Measurements from ENCODE around the gene BMAL2.

The BMAL2 gene

GRCh38 chr12:27330846-27331245 lies 1.8 kb upstream of the BMAL2 start:
- DNase-seq = no peak

GRCh38 chr12:27331291-27331926 lies 1.2 kb upstream of the BMAL2 start:
- no peak for DNase-seq

GRCh38 chr12:27331927-27332324 lies 710 bp upstream of the BMAL2 start:
- no peak for DNase-seq

- no peak for DNase-seq
Observed at GRCh38 chr12:27332407-27332713, 276 bp upstream of the BMAL2 start.

- DNase-seq = no peak
Observed at GRCh38 chr12:27333403-27334009, 870 bp downstream of the BMAL2 start.

GRCh38 chr12:27334042-27334720 lies 1.5 kb downstream of the BMAL2 start:
- no peak for DNase-seq

- DNase-seq = no peak
Observed at GRCh38 chr12:27334721-27335082, 2.1 kb downstream of the BMAL2 start.

- no peak for DNase-seq
Observed at GRCh38 chr12:27335364-27336281, 3.0 kb downstream of the BMAL2 start.

GRCh38 chr12:27336282-27336653 lies 3.6 kb downstream of the BMAL2 start:
- no peak for DNase-seq

- DNase-seq = no peak
Observed at GRCh38 chr12:27337376-27337775, 4.7 kb downstream of the BMAL2 start.

- no peak for DNase-seq
Observed at GRCh38 chr12:27338473-27338872, 5.8 kb downstream of the BMAL2 start.

- DNase-seq = no peak
Observed at GRCh38 chr12:27340971-27341370, 8.3 kb downstream of the BMAL2 start.

GRCh38 chr12:27342536-27342935 lies 9.9 kb downstream of the BMAL2 start:
- no peak for DNase-seq

GRCh38 chr12:27343255-27344000 lies 10.8 kb downstream of the BMAL2 start:
- no peak for DNase-seq

- no peak for DNase-seq
Observed at GRCh38 chr12:27344246-27344645, 11.6 kb downstream of the BMAL2 start.

GRCh38 chr12:27344760-27345159 lies 12.1 kb downstream of the BMAL2 start:
- DNase-seq = no peak

- no peak for DNase-seq
Observed at GRCh38 chr12:27345376-27345775, 12.7 kb downstream of the BMAL2 start.

- no peak for DNase-seq
Observed at GRCh38 chr12:27347779-27348178, 15.1 kb downstream of the BMAL2 start.

GRCh38 chr12:27351476-27351875 lies 18.8 kb downstream of the BMAL2 start:
- no peak for DNase-seq

- no peak for DNase-seq
Observed at GRCh38 chr12:27355486-27355885, 22.9 kb downstream of the BMAL2 start.

GRCh38 chr12:27355979-27356378 lies 23.3 kb downstream of the BMAL2 start:
- DNase-seq = no peak

- DNase-seq = no peak
Observed at GRCh38 chr12:27359578-27360340, 27.1 kb downstream of the BMAL2 start.

Data from midbrain (tissue), 1 donor.